H9 (cell line): ENCODE measurements around the gene DCAF5. TPM values are rescaled to one million over a fixed set of nuclear protein-coding genes. Genes with fewer than 3 reads are reported as not detected.

Experiments
- DNase-seq: peaks from one replicate; pipeline ENCODE4 v3.0.0-alpha.2; 2017
- H2AFZ ChIP-seq: one replicate; pipeline ENCODE4 v1.6.1; 2013; ENCODE audit warnings: mild to moderate bottlenecking, low read length, control low read depth, moderate library complexity
- H2AK5ac ChIP-seq: 2 replicates; pipeline ENCODE4 v1.6.1; 2013; ENCODE audit warnings: low read length, control low read depth, mixed read lengths; ENCODE audit not compliant: insufficient read length
- H2BK120ac ChIP-seq: one replicate; pipeline ENCODE4 v1.6.1; 2013; ENCODE audit warnings: low read depth, mild to moderate bottlenecking, low read length, control low read depth, inconsistent platforms; ENCODE audit not compliant: poor library complexity, severe bottlenecking
- H2BK12ac ChIP-seq: 2 replicates; pipeline ENCODE4 v1.6.1; 2013; ENCODE audit warnings: low read length, control low read depth, mixed read lengths, low read depth; ENCODE audit not compliant: insufficient read length
- H2BK15ac ChIP-seq: 2 replicates; pipeline ENCODE4 v1.6.1; 2013; ENCODE audit warnings: low read depth, low read length, control low read depth
- H2BK20ac ChIP-seq: one replicate; pipeline ENCODE4 v1.6.1; 2013; ENCODE audit warnings: low read depth, mild to moderate bottlenecking, low read length, control low read depth, inconsistent platforms; ENCODE audit not compliant: poor library complexity, severe bottlenecking
- H2BK5ac ChIP-seq: 2 replicates; pipeline ENCODE4 v1.6.1; 2013; ENCODE audit warnings: low read length, control low read depth, mixed read lengths; ENCODE audit not compliant: insufficient read length
- H3K14ac ChIP-seq: 2 replicates; pipeline ENCODE4 v1.6.1; 2013; ENCODE audit warnings: low read length, control low read depth; ENCODE audit not compliant: insufficient read depth
- H3K18ac ChIP-seq: 2 replicates; pipeline ENCODE4 v1.6.1; 2013; ENCODE audit warnings: low read depth, mild to moderate bottlenecking, mixed read lengths, low read length, control low read depth; ENCODE audit not compliant: insufficient read length
- H3K23ac ChIP-seq: 2 replicates; pipeline ENCODE4 v1.6.1; 2013; ENCODE audit warnings: low read length, control low read depth, mixed read lengths, low read depth; ENCODE audit not compliant: insufficient read length
- H3K23me2 ChIP-seq: 2 replicates; pipeline ENCODE4 v1.6.1; 2013; ENCODE audit warnings: low read depth, mild to moderate bottlenecking, mixed read lengths, low read length, control low read depth; ENCODE audit not compliant: insufficient read length, poor library complexity, severe bottlenecking
- H3K27ac ChIP-seq: 2 replicates; pipeline ENCODE4 v1.5.1; 2013; ENCODE audit warnings: low read length, control low read depth, mixed read lengths, low read depth; ENCODE audit not compliant: insufficient read length
- H3K27me3 ChIP-seq: 2 replicates; pipeline ENCODE4 v1.6.1; 2013; ENCODE audit warnings: low read length, control low read depth, inconsistent platforms; ENCODE audit not compliant: insufficient read depth
- H3K4ac ChIP-seq: 2 replicates; pipeline ENCODE4 v1.6.1; 2013; ENCODE audit warnings: low read depth, mild to moderate bottlenecking, control low read depth, inconsistent platforms, low read length, moderate library complexity
- H3K4me1 ChIP-seq: 2 replicates; pipeline ENCODE4 v1.6.1; 2013; ENCODE audit warnings: low read length, control low read depth, inconsistent platforms; ENCODE audit not compliant: insufficient read depth
- H3K4me2 ChIP-seq: 2 replicates; pipeline ENCODE4 v1.6.1; 2013; ENCODE audit warnings: low read length, control low read depth, mixed read lengths; ENCODE audit not compliant: insufficient read length, insufficient read depth
- H3K56ac ChIP-seq: 2 replicates; pipeline ENCODE4 v1.6.1; 2013; ENCODE audit warnings: low read depth, mild to moderate bottlenecking, mixed read lengths, low read length, control low read depth; ENCODE audit not compliant: insufficient read length
- H3K79me1 ChIP-seq: 2 replicates; pipeline ENCODE4 v1.6.1; 2013; ENCODE audit warnings: low read depth, mild to moderate bottlenecking, moderate library complexity, low read length, control low read depth, inconsistent platforms; ENCODE audit not compliant: insufficient read depth, poor library complexity, severe bottlenecking
- H3K79me2 ChIP-seq: 2 replicates; pipeline ENCODE4 v1.6.1; 2013; ENCODE audit warnings: low read length, control low read depth, inconsistent platforms; ENCODE audit not compliant: insufficient read depth
- H3K9ac ChIP-seq: 2 replicates; pipeline ENCODE4 v1.6.1; 2013; ENCODE audit warnings: low read length, control low read depth, mixed read lengths; ENCODE audit not compliant: insufficient read length; ENCODE audit errors: extremely low read depth
- H3K9me3 ChIP-seq: one replicate; pipeline ENCODE4 v1.6.1; 2013; ENCODE audit warnings: low read depth, low read length, inconsistent platforms; ENCODE audit not compliant: control insufficient read depth
- H3T11ph ChIP-seq: one replicate; pipeline ENCODE4 v1.6.1; 2013; ENCODE audit warnings: mild to moderate bottlenecking, low read length, control low read depth, inconsistent platforms
- H4K20me1 ChIP-seq: one replicate; pipeline ENCODE4 v1.6.1; 2013; ENCODE audit not compliant: control insufficient read depth, insufficient read length, insufficient read depth
- H4K5ac ChIP-seq: 2 replicates; pipeline ENCODE4 v1.6.1; 2013; ENCODE audit warnings: low read depth, mild to moderate bottlenecking, mixed read lengths, low read length, control low read depth; ENCODE audit not compliant: insufficient read length
- H4K8ac ChIP-seq: replicated peaks from 2 replicates; pipeline ENCODE4 v1.6.1; 2013; ENCODE audit warnings: low read length, control low read depth, mixed read lengths, low read depth; ENCODE audit not compliant: insufficient read length
- H4K91ac ChIP-seq: 2 replicates; pipeline ENCODE4 v1.6.1; 2013; ENCODE audit warnings: low read depth, mild to moderate bottlenecking, moderate library complexity, mixed read lengths, low read length, control low read depth; ENCODE audit not compliant: insufficient read length
- H3K27ac Mint-ChIP-seq, 3 experiments: 2 replicates in 2 of 3; 3 replicates in 1 of 3; pipeline ENCODE4 v1.8.0; 2020 to 2021; ENCODE audit warnings: mixed read lengths in 3 of 3, mild to moderate bottlenecking in 1 of 3, moderate library complexity in 1 of 3
- H3K27me3 Mint-ChIP-seq: 2 replicates; pipeline ENCODE4 v1.8.0; 2021; ENCODE audit warnings: low read depth, mild to moderate bottlenecking, moderate library complexity, mixed read lengths
- H3K36me3 Mint-ChIP-seq, 3 experiments: 2 replicates in 2 of 3; 3 replicates in 1 of 3; pipeline ENCODE4 v1.8.0; 2020 to 2021; ENCODE audit warnings: low read depth in 3 of 3, mixed read lengths in 3 of 3; ENCODE audit not compliant: insufficient read depth in 1 of 3
- H3K4me1 Mint-ChIP-seq, 2 experiments: 2 replicates each; pipeline ENCODE4 v1.8.0; 2020; ENCODE audit warnings: mixed read lengths in 2 of 2
- H3K4me3 Mint-ChIP-seq, 2 experiments: 2 replicates in 1 of 2; 3 replicates in 1 of 2; pipeline ENCODE4 v1.8.0; 2020 to 2021; ENCODE audit warnings: mild to moderate bottlenecking in 2 of 2, mixed read lengths in 2 of 2, moderate library complexity in 1 of 2
- H3K9me3 Mint-ChIP-seq, 2 experiments: 2 replicates in 1 of 2; 3 replicates in 1 of 2; pipeline ENCODE4 v1.8.0; 2020; ENCODE audit warnings: mild to moderate bottlenecking in 2 of 2, mixed read lengths in 2 of 2, moderate library complexity in 1 of 2
- WGBS: extraction: QIAGEN DNeasy Blood & Tissue Kit; methylation state at CpG from one replicate; pipeline ENCODE4 v1.1.7; 2013; ENCODE audit warnings: missing lambda C conversion rate, low lambda C conversion rate, mixed read lengths; ENCODE audit not compliant: insufficient read length; ENCODE audit errors: extremely low coverage; 5-methylcytosine and 5-hydroxymethylcytosine counted together
- total RNA-seq: library from RNA; stranded (reverse); gene quantifications from 2 replicates; pipeline ENCODE4 v1.2.1, GENCODE V29; 2021
- TF ChIP-seq, protein P1 (sequence below): fragments of 200-600 bp; sonication (generic); conservative IDR thresholded peaks from 3 replicates; pipeline ENCODE4 v1.8.0; 2021; ENCODE audit warnings: antibody characterized with exemption, mild to moderate bottlenecking

The DCAF5 gene
- total RNA-seq, 1 experiment from 2014 or later = 31.4 TPM

DNA sequence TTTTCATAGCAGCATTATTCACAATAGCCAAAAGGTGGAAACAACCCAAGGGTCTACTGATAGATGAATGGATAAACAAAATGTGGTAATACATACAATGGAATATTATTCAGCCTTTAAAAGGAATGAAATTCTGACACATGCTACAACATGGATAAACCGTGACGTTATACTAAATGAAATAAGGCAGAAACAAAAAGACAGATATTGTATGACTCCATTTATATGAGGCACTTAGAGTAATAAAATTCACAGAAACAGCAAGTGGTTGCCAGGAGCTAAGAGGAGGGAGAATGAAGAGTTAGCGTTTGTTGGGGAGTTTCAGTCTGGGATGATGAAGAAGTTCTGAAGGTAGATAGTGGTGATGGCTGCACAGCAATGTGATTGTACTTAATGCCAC, 76.6 kb downstream of the DCAF5 start:
- no peak overlapping the region for H3K4me2 ChIP-seq
- no peak overlapping the region for H2BK20ac ChIP-seq
- no peak overlapping the region for H3K27ac ChIP-seq
- no CpG with 5 or more reads among the region's 3 CpGs for WGBS
- H3K36me3 Mint-ChIP-seq = peaks cover 11 to 34% (median 29%) of the 10 kb centered on the region in 3 experiments; a peak in 6 of 7 replicates
- no peak overlapping the region for H3K9ac ChIP-seq
- H2BK15ac ChIP-seq = no peak overlapping the region
- H3K14ac ChIP-seq = no peak overlapping the region
- no peak overlapping the region for H3K23ac ChIP-seq
- H2AK5ac ChIP-seq = no peak overlapping the region
- no peaks in the 10 kb centered on the region for H3K9me3 Mint-ChIP-seq
- H3K27me3 Mint-ChIP-seq = no peaks in the 10 kb centered on the region
- no peak for DNase-seq
- H4K8ac ChIP-seq = no peak overlapping the region
- H3K4me3 Mint-ChIP-seq = no peak overlapping the region
- TF ChIP-seq, protein P1, sequence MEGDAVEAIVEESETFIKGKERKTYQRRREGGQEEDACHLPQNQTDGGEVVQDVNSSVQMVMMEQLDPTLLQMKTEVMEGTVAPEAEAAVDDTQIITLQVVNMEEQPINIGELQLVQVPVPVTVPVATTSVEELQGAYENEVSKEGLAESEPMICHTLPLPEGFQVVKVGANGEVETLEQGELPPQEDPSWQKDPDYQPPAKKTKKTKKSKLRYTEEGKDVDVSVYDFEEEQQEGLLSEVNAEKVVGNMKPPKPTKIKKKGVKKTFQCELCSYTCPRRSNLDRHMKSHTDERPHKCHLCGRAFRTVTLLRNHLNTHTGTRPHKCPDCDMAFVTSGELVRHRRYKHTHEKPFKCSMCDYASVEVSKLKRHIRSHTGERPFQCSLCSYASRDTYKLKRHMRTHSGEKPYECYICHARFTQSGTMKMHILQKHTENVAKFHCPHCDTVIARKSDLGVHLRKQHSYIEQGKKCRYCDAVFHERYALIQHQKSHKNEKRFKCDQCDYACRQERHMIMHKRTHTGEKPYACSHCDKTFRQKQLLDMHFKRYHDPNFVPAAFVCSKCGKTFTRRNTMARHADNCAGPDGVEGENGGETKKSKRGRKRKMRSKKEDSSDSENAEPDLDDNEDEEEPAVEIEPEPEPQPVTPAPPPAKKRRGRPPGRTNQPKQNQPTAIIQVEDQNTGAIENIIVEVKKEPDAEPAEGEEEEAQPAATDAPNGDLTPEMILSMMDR = no peak
- no peak overlapping the region for H2AFZ ChIP-seq
- H3K4ac ChIP-seq = no peak overlapping the region
- no peak overlapping the region for H3K18ac ChIP-seq
- H3K79me1 ChIP-seq = no peaks in the 10 kb centered on the region
- H4K91ac ChIP-seq = no peak overlapping the region
- H3K27me3 ChIP-seq = no peaks in the 10 kb centered on the region
- no peak overlapping the region for H4K5ac ChIP-seq
- H3K9me3 ChIP-seq = no peaks in the 10 kb centered on the region
- no peaks in the 10 kb centered on the region for H3K79me2 ChIP-seq
- no peak overlapping the region for H2BK5ac ChIP-seq
- peaks cover 23 to 30% of the 10 kb centered on the region in 2 experiments for H3K4me1 Mint-ChIP-seq
- H3K4me1 ChIP-seq = peaks cover 2% of the 10 kb centered on the region; the same call in 1 of the 2 replicates
- no peak overlapping the region for H3K27ac Mint-ChIP-seq
- H3K23me2 ChIP-seq = no peaks in the 10 kb centered on the region
- H3T11ph ChIP-seq = no peak overlapping the region
- no peaks in the 10 kb centered on the region for H4K20me1 ChIP-seq
- no peak overlapping the region for H3K56ac ChIP-seq
- H2BK12ac ChIP-seq = no peak overlapping the region
- no peak overlapping the region for H2BK120ac ChIP-seq
